ENCODE results near the gene TRIM6.
"Not testable (repeated sequence)": the region's sequence is repeated elsewhere in the genome, so short reads cannot be mapped to it uniquely, and the experiment has no call there.

Gene TRIM6

GRCh38 chr11:5591613-5592012 lies 4.8 kb upstream of the TRIM6 start:
- TF ChIP-seq SUZ12 (IDR thresholded peaks at IDR 0.05; ENCODE audit: extremely low read depth, insufficient read depth, insufficient read length) = no peak
- no peak for TF ChIP-seq ZNF274 (IDR thresholded peaks at IDR 0.05; ENCODE audit: low read depth, low read length)
- TF ChIP-seq YY1 (IDR thresholded peaks at IDR 0.05; ENCODE audit: insufficient read depth, insufficient read length) = no peak
- Histone ChIP-seq H3K4me3 (ENCODE audit: insufficient read length, low read depth) (no peak overlapping the region), H3K9me3 (ENCODE audit: insufficient read depth, low read length) (no peaks in the 10 kb centered on the region; the same call in 1 of the 2 replicates), H3K9ac (ENCODE audit: insufficient read length, low read depth) (no peak overlapping the region), H3K4me1 (ENCODE audit: insufficient read depth, insufficient read length) (no peaks in the 10 kb centered on the region), H3K36me3 (ENCODE audit: insufficient read depth, insufficient read length, low read length) (no peaks in the 10 kb centered on the region), H3K27me3 (ENCODE audit: insufficient read depth, insufficient read length) (no peaks in the 10 kb centered on the region)
- no peak for DNase-seq (ENCODE audit: low read depth, low spot score)

GRCh38 chr11:5592615-5593014 lies 3.8 kb upstream of the TRIM6 start:
- H3K27me3 ChIP-seq (ENCODE audit: insufficient read depth, insufficient read length) = no peaks in the 10 kb centered on the region
- no peak for DNase-seq (ENCODE audit: low read depth, low spot score)
- H3K9ac ChIP-seq (ENCODE audit: insufficient read length, low read depth) = no peak overlapping the region
- no peak for TF ChIP-seq ZNF274 (IDR thresholded peaks at IDR 0.05; ENCODE audit: low read depth, low read length)
- TF ChIP-seq SUZ12 (IDR thresholded peaks at IDR 0.05; ENCODE audit: extremely low read depth, insufficient read depth, insufficient read length) = no peak
- no peak for TF ChIP-seq YY1 (IDR thresholded peaks at IDR 0.05; ENCODE audit: insufficient read depth, insufficient read length)
- H3K36me3 ChIP-seq (ENCODE audit: insufficient read depth, insufficient read length, low read length) = no peaks in the 10 kb centered on the region
- H3K4me1 ChIP-seq (ENCODE audit: insufficient read depth, insufficient read length) = no peaks in the 10 kb centered on the region
- no peaks in the 10 kb centered on the region; the same call in 1 of the 2 replicates for H3K9me3 ChIP-seq (ENCODE audit: insufficient read depth, low read length)
- H3K4me3 ChIP-seq (ENCODE audit: insufficient read length, low read depth) = no peak overlapping the region

- TF ChIP-seq ZNF274 (IDR thresholded peaks at IDR 0.05; ENCODE audit: low read depth, low read length) = no peak
- TF ChIP-seq YY1 (IDR thresholded peaks at IDR 0.05; ENCODE audit: insufficient read depth, insufficient read length) = no peak
- no peak for TF ChIP-seq SUZ12 (IDR thresholded peaks at IDR 0.05; ENCODE audit: extremely low read depth, insufficient read depth, insufficient read length)
- Histone ChIP-seq H3K9ac (ENCODE audit: insufficient read length, low read depth) (no peak overlapping the region), H3K36me3 (ENCODE audit: insufficient read depth, insufficient read length, low read length) (no peaks in the 10 kb centered on the region), H3K4me3 (ENCODE audit: insufficient read length, low read depth) (no peak overlapping the region), H3K4me1 (ENCODE audit: insufficient read depth, insufficient read length) (peaks cover 3% of the 10 kb centered on the region), H3K9me3 (ENCODE audit: insufficient read depth, low read length) (no peaks in the 10 kb centered on the region; the same call in 1 of the 2 replicates), H3K27me3 (ENCODE audit: insufficient read depth, insufficient read length) (no peaks in the 10 kb centered on the region)
- no peak for DNase-seq (ENCODE audit: low read depth, low spot score)
Measured at GRCh38 chr11:5593146-5593545, 3.3 kb upstream of the TRIM6 start.

- Histone ChIP-seq H3K4me1 (ENCODE audit: insufficient read depth, insufficient read length) (peaks cover 5% of the 10 kb centered on the region), H3K4me3 (ENCODE audit: insufficient read length, low read depth) (peak overlapping the region; percentile 71), H3K9ac (ENCODE audit: insufficient read length, low read depth) (peak overlapping the region; percentile 23), H3K36me3 (ENCODE audit: insufficient read depth, insufficient read length, low read length) (peaks cover under 1% of the 10 kb centered on the region), H3K27me3 (ENCODE audit: insufficient read depth, insufficient read length) (no peaks in the 10 kb centered on the region), H3K9me3 (ENCODE audit: insufficient read depth, low read length) (no peaks in the 10 kb centered on the region)
- TF ChIP-seq YY1 (IDR thresholded peaks at IDR 0.05; ENCODE audit: insufficient read depth, insufficient read length) = no peak
- TF ChIP-seq ZNF274 (IDR thresholded peaks at IDR 0.05; ENCODE audit: low read depth, low read length) = no peak
- TF ChIP-seq SUZ12 (IDR thresholded peaks at IDR 0.05; ENCODE audit: extremely low read depth, insufficient read depth, insufficient read length) = no peak
- no peak for DNase-seq (ENCODE audit: low read depth, low spot score)
Measured at GRCh38 chr11:5597953-5598352, 1.5 kb downstream of the TRIM6 start.

- Histone ChIP-seq H3K27me3 (ENCODE audit: insufficient read depth, insufficient read length) (no peaks in the 10 kb centered on the region), H3K4me1 (ENCODE audit: insufficient read depth, insufficient read length) (peaks cover 11% of the 10 kb centered on the region), H3K36me3 (ENCODE audit: insufficient read depth, insufficient read length, low read length) (peaks cover 25% of the 10 kb centered on the region), H3K9ac (ENCODE audit: insufficient read length, low read depth) (no peak overlapping the region), H3K9me3 (ENCODE audit: insufficient read depth, low read length) (no peaks in the 10 kb centered on the region), H3K4me3 (ENCODE audit: insufficient read length, low read depth) (no peak overlapping the region)
- peak; percentile 72 for DNase-seq (ENCODE audit: low read depth, low spot score)
- TF ChIP-seq ZNF274 (IDR thresholded peaks at IDR 0.05; ENCODE audit: low read depth, low read length) (no peak), YY1 (IDR thresholded peaks at IDR 0.05; ENCODE audit: insufficient read depth, insufficient read length) (no peak), SUZ12 (IDR thresholded peaks at IDR 0.05; ENCODE audit: extremely low read depth, insufficient read depth, insufficient read length) (no peak)
Measured at GRCh38 chr11:5600374-5600851, 4.0 kb downstream of the TRIM6 start.

- peaks cover 45% of the 10 kb centered on the region for H3K36me3 ChIP-seq (ENCODE audit: insufficient read depth, insufficient read length, low read length)
- not testable (repeated sequence) for H3K9me3 ChIP-seq (ENCODE audit: insufficient read depth, low read length); H3K9ac ChIP-seq (ENCODE audit: insufficient read length, low read depth); H3K4me3 ChIP-seq (ENCODE audit: insufficient read length, low read depth); H3K27me3 ChIP-seq (ENCODE audit: insufficient read depth, insufficient read length); DNase-seq (ENCODE audit: low read depth, low spot score)
- peaks cover 11% of the 10 kb centered on the region for H3K4me1 ChIP-seq (ENCODE audit: insufficient read depth, insufficient read length)
Measured at GRCh38 chr11:5602791-5603190, 6.4 kb downstream of the TRIM6 start.

GRCh38 chr11:5603326-5603725 lies 6.9 kb downstream of the TRIM6 start:
- no peak overlapping the region for H3K4me3 ChIP-seq (ENCODE audit: insufficient read length, low read depth)
- no peaks in the 10 kb centered on the region for H3K9me3 ChIP-seq (ENCODE audit: insufficient read depth, low read length)
- TF ChIP-seq SUZ12 (IDR thresholded peaks at IDR 0.05; ENCODE audit: extremely low read depth, insufficient read depth, insufficient read length) (no peak), ZNF274 (IDR thresholded peaks at IDR 0.05; ENCODE audit: low read depth, low read length) (no peak), YY1 (IDR thresholded peaks at IDR 0.05; ENCODE audit: insufficient read depth, insufficient read length) (no peak)
- H3K9ac ChIP-seq (ENCODE audit: insufficient read length, low read depth) = no peak overlapping the region
- no peaks in the 10 kb centered on the region for H3K27me3 ChIP-seq (ENCODE audit: insufficient read depth, insufficient read length)
- H3K4me1 ChIP-seq (ENCODE audit: insufficient read depth, insufficient read length) = peaks cover 8% of the 10 kb centered on the region
- H3K36me3 ChIP-seq (ENCODE audit: insufficient read depth, insufficient read length, low read length) = peaks cover 50% of the 10 kb centered on the region
- no peak for DNase-seq (ENCODE audit: low read depth, low spot score)

GRCh38 chr11:5604896-5605295 lies 8.5 kb downstream of the TRIM6 start:
- Histone ChIP-seq H3K9ac (ENCODE audit: insufficient read length, low read depth) (no peak overlapping the region), H3K27me3 (ENCODE audit: insufficient read depth, insufficient read length) (no peaks in the 10 kb centered on the region), H3K36me3 (ENCODE audit: insufficient read depth, insufficient read length, low read length) (peaks cover 65% of the 10 kb centered on the region), H3K9me3 (ENCODE audit: insufficient read depth, low read length) (no peaks in the 10 kb centered on the region), H3K4me3 (ENCODE audit: insufficient read length, low read depth) (no peak overlapping the region), H3K4me1 (ENCODE audit: insufficient read depth, insufficient read length) (peaks cover 8% of the 10 kb centered on the region)
- TF ChIP-seq ZNF274 (IDR thresholded peaks at IDR 0.05; ENCODE audit: low read depth, low read length) = no peak
- no peak for TF ChIP-seq YY1 (IDR thresholded peaks at IDR 0.05; ENCODE audit: insufficient read depth, insufficient read length)
- TF ChIP-seq SUZ12 (IDR thresholded peaks at IDR 0.05; ENCODE audit: extremely low read depth, insufficient read depth, insufficient read length) = no peak
- no peak for DNase-seq (ENCODE audit: low read depth, low spot score)
